T-helper 2 cell treated with Interferon-gamma antibody and Interleukin-4, amounts not matched to agents 100 ng/mL and 5 ng/mL, for 36 hours (primary cell): Measurements from ENCODE around the gene MTHFD2L. TPM values are rescaled to one million over a fixed set of nuclear protein-coding genes. Genes with fewer than 3 reads are reported as not detected.
"Not testable (repeated sequence)": the region's sequence is repeated elsewhere in the genome, so short reads cannot be mapped to it uniquely, and the experiment has no call there.

Experiments used
- intact Hi-C: fragments of 100-400 bp; cut with micrococcal nuclease; formaldehyde crosslinking; loops from one replicate; pipeline ENCODE4 v1.15.1; 2023
- total RNA-seq: library from RNA; stranded (reverse); gene quantifications from 2 replicates; pipeline ENCODE4 v1.2.3, GENCODE V29; 2022

Gene MTHFD2L
- total RNA-seq, 1 donor from 2014 or later = 9.1 TPM

GRCh38 chr4:74329307-74329706 is 171.4 kb downstream of the MTHFD2L start:
- intact Hi-C loops = no loop called here

DNA sequence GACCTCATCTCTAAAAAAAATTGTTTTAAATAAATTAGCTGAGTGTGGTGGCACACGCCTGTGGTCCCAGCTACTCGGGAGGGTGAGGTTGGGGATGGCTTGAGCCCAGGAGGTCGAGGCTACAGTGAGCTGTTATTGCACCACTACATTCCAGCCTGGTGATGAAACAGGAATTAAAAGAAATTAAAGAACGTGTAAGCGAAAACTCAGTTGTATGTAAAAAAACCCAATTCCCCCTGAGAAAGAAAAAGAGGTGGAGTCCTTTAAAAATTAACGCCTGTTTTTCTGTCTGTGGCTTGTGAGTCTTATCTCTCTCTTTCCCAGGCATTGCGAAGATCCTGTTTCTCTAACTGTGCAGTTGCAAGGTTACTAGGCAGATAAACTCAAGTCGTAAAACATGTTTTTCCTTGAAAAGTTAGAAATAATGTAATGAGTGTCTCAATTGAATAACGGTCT is 172.4 kb downstream of the MTHFD2L start:
- intact Hi-C loops = no loop called here

GRCh38 chr4:74331252-74331651 is 173.3 kb downstream of the MTHFD2L start:
- intact Hi-C loops = no loop called here

- intact Hi-C loops = no loop called here
Observed at GRCh38 chr4:74331944-74332343, 174.0 kb downstream of the MTHFD2L start.

- intact Hi-C loops = no loop called here
Observed at GRCh38 chr4:74334636-74335035, 176.7 kb downstream of the MTHFD2L start.

DNA sequence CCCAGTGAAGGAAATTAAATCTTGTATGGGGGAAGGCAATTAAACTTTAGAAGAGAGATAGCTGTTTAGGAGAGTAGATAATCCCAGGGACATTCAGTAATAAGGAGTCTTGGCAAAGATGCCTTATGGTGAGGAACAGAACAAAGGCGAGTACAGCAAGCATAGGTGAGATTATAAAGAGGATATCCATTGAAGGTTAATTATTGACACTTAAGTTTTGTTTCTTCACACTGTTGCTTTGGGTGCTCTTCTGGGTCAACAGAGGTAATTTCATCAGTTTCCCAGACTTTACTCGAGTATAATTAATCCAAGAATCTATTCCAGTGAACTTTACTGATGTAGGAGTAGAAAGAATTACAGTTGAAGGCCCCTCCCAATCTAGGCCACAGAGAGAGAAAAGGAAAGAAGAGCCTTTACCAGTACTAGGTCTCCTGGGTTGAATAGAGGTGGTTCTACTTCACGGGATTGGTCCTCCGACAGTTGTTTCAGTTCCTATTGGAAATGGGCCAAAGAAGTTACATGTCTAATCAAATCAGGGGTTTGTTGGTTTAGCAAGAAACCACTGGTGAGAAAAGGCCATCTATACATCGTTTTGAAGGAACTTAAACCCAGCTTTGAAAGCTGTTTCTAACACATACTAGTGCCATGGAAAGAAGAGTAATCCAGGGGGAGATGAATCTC is 177.6 kb downstream of the MTHFD2L start:
- intact Hi-C loops = no loop called here

DNA sequence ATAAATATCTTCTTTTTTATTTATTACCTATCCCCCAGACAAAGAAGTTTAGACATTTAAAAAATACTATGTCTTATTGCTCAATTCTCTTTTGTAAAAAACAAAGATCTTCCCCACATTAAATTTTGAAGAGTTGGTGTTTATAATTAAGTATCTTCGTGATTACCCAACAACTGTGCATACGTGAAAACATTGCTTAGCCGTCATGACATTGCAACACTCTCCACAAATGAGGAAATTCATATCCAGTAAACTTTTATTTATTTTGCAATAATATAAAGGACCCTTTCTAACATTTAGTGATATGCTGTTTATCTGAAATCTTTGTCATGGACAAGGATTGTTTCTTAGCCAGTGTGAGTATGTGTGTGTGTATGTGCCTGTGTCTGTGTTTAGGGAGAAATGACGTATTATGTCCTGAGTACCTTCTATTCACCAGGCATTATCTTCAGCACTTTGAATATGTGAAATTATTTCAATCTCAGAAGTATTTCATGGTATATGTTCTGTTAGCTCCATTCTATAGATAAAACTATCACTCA is 180.9 kb downstream of the MTHFD2L start:
- intact Hi-C loops = no loop called here

DNA sequence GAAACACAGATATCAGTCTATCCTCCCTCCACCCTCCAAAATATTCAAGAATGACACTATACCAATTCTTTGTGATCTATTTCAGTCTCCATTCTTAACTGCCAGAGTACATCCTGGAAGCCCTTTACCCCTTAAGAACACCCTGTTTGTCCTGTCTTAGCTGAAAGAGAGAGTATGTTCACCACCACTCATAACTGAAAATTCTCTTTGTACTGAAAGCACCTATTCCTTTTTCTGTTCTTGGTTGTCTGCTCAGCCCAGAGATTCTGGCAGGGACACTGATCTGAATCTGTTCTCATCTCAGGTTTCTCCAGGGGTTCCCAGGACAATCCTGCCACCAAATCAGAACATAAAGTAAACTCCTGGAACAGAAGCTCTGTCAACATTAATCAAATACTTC is 181.6 kb downstream of the MTHFD2L start:
- intact Hi-C loops = no loop called here

DNA sequence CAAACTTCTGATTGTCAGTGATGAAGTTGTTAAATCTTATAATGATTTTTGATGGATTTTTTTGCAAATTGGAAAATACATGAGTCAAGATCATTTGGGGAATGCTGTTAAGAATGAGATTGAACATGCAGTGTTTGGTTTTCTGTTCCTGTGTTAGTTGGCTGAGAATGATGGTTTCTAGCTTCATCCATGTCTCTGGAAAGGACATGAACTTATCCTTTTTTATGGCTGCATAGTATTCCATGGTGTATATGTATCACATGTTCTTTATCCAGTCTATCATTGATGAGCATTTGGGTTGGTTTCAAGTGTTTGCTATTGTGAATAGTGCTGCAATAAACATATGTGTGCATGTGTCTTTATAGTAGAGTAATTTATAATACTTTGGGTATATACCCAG is 182.5 kb downstream of the MTHFD2L start:
- intact Hi-C loops = not testable (repeated sequence)

- intact Hi-C loops = no loop called here
Observed at GRCh38 chr4:74344031-74344430, 186.1 kb downstream of the MTHFD2L start.

Other genes with a start within 250 kb of the MTHFD2L start
- gene PF4, start 176.1 kb upstream of the MTHFD2L start, total RNA-seq = not detected in 2 replicates
- not detected in 2 replicates for gene PPBP, start 169.9 kb upstream of the MTHFD2L start, total RNA-seq
- gene CXCL5, start 159.4 kb upstream of the MTHFD2L start, total RNA-seq = not detected in 2 replicates
- gene CXCL3, start 119.4 kb upstream of the MTHFD2L start, total RNA-seq = not detected in 2 replicates
- not detected in 2 replicates for gene CXCL2, start 58.9 kb upstream of the MTHFD2L start, total RNA-seq
- gene EPGN, start 150.4 kb downstream of the MTHFD2L start, total RNA-seq = 1.3 TPM in 2 replicates
- gene EREG, start 207.0 kb downstream of the MTHFD2L start, total RNA-seq = not detected in 2 replicates